Stimulated activated CD4-positive, alpha-beta T cell treated with anti-CD3 and anti-CD28 coated beads, TNF-alpha, amount 100 ng/mL, for 24 hours (primary cell): ENCODE data around the gene POFUT2.
A peak's percentile ranks its signal among the peaks of the same experiment; 100 is the strongest.

Experiments
- DNase-seq, 3 experiments: peaks; one replicate each; pipeline ENCODE4 v3.0.0-alpha.2; 2020; ENCODE audit warnings: low read depth in 3 of 3

Gene POFUT2

GRCh38 chr21:45287438-45288391, at the start of gene POFUT2:
Gene POFUT2 (minus strand): TSS chr21:45287895. CDS start chr21:45287871, 24 bp downstream.
- DNase-seq = peak; percentile 98 to 99 (median 98)

GRCh38 chr21:45336870-45337269, 49.2 kb upstream of the POFUT2 start:
- no peak for DNase-seq

- no peak for DNase-seq
Observed at GRCh38 chr21:45336535-45336810, 48.8 kb upstream of the POFUT2 start.

- no peak for DNase-seq
Observed at GRCh38 chr21:45335761-45336534, 48.3 kb upstream of the POFUT2 start.

GRCh38 chr21:45335151-45335760, 47.6 kb upstream of the POFUT2 start:
- DNase-seq = no peak

GRCh38 chr21:45334591-45335081, 46.9 kb upstream of the POFUT2 start:
- no peak for DNase-seq

GRCh38 chr21:45334134-45334533, 46.4 kb upstream of the POFUT2 start:
- no peak for DNase-seq

- no peak for DNase-seq
Observed at GRCh38 chr21:45333583-45334121, 46.0 kb upstream of the POFUT2 start.

- DNase-seq = no peak
Observed at GRCh38 chr21:45332981-45333582, 45.4 kb upstream of the POFUT2 start.

GRCh38 chr21:45332415-45332814, 44.7 kb upstream of the POFUT2 start:
- DNase-seq = no peak

GRCh38 chr21:45331531-45332147, 43.9 kb upstream of the POFUT2 start:
- DNase-seq = no peak

GRCh38 chr21:45330851-45331261, 43.2 kb upstream of the POFUT2 start:
- no peak for DNase-seq

- DNase-seq = no peak
Observed at GRCh38 chr21:45330075-45330781, 42.5 kb upstream of the POFUT2 start.

GRCh38 chr21:45329261-45330074, 41.8 kb upstream of the POFUT2 start:
- no peak for DNase-seq

- DNase-seq = no peak
Observed at GRCh38 chr21:45328198-45329091, 40.8 kb upstream of the POFUT2 start.

- no peak for DNase-seq
Observed at GRCh38 chr21:45327441-45328197, 39.9 kb upstream of the POFUT2 start.

GRCh38 chr21:45326891-45327440, 39.3 kb upstream of the POFUT2 start:
- no peak for DNase-seq
